Caco-2 (cell line): ENCODE results near the gene SPSB2. TPM values are rescaled to one million over a fixed set of nuclear protein-coding genes. Genes with fewer than 3 reads are reported as not detected.

ENCODE experiments used
- BruUV-seq: library from RNA; stranded (reverse); fragments of 400-500 nt; replicated peaks from 2 replicates; lab custom pipeline; 2021; lab: Mats Ljungman, UMichigan
- CTCF ChIA-PET: fragments of 300-600 bp; sonication (Branson Sonifier 250); formaldehyde crosslinking; loops from one replicate; lab custom pipeline; 2022; ENCODE audit warnings: antibody characterized with exemption; lab: Charles Lee
- POLR2A ChIA-PET: fragments of 300-600 bp; sonication (Branson Sonifier 250); formaldehyde crosslinking; loops from one replicate; lab custom pipeline; 2022; ENCODE audit warnings: antibody characterized with exemption; lab: Charles Lee
- DNase-seq, 2 experiments: peaks; one replicate each; pipeline versions ENCODE4 v3.0.0 to v3.0.0-alpha.2; 2020 to 2022
- H3K27me3 ChIP-seq: replicated peaks from 2 replicates; pipeline ENCODE4 v1.6.0; 2011; ENCODE audit warnings: low read length; ENCODE audit not compliant: control insufficient read depth, insufficient read depth
- H3K36me3 ChIP-seq: 2 replicates; pipeline ENCODE4 v1.5.1; 2011; ENCODE audit warnings: low read length; ENCODE audit not compliant: control insufficient read depth, insufficient read depth
- H3K4me1 ChIP-seq: fragments of 250-450 bp; sonication (Bioruptor Pico); 2 replicates; pipeline ENCODE4 v1.5.1; 2020; ENCODE audit warnings: mild to moderate bottlenecking
- H3K4me3 ChIP-seq: 2 replicates; pipeline ENCODE4 v1.5.1; 2011; ENCODE audit warnings: low read depth, mild to moderate bottlenecking, control low read depth, low read length
- H3K9me3 ChIP-seq: fragments of 250-450 bp; sonication (Bioruptor Pico); 2 replicates; pipeline ENCODE4 v1.5.1; 2020; ENCODE audit warnings: mild to moderate bottlenecking, moderate library complexity
- H3K27ac Mint-ChIP-seq: one replicate; pipeline ENCODE4 v1.8.0; 2022; ENCODE audit warnings: mixed read lengths; ENCODE audit not compliant: unreplicated experiment
- H3K27me3 Mint-ChIP-seq: one replicate; pipeline ENCODE4 v1.8.0; 2022; ENCODE audit warnings: mixed read lengths; ENCODE audit not compliant: insufficient read depth, unreplicated experiment
- H3K36me3 Mint-ChIP-seq: one replicate; pipeline ENCODE4 v1.8.0; 2022; ENCODE audit warnings: mild to moderate bottlenecking, mixed read lengths; ENCODE audit not compliant: insufficient read depth, unreplicated experiment
- H3K4me1 Mint-ChIP-seq: one replicate; pipeline ENCODE4 v1.8.0; 2022; ENCODE audit warnings: low read depth, mixed read lengths; ENCODE audit not compliant: unreplicated experiment
- H3K4me3 Mint-ChIP-seq: one replicate; pipeline ENCODE4 v1.8.0; 2022; ENCODE audit warnings: mild to moderate bottlenecking, moderate library complexity, mixed read lengths; ENCODE audit not compliant: unreplicated experiment
- H3K9me3 Mint-ChIP-seq: one replicate; pipeline ENCODE4 v1.8.0; 2022; ENCODE audit warnings: mixed read lengths; ENCODE audit not compliant: unreplicated experiment
- intact Hi-C: fragments of 100-400 bp; cut with micrococcal nuclease; formaldehyde crosslinking; loops from one replicate; pipeline ENCODE4 v1.10.0; 2022; ENCODE audit not compliant: unreplicated experiment
- total RNA-seq: library from RNA; stranded (reverse); gene quantifications from 2 replicates; pipeline ENCODE4 v1.2.3, GENCODE V29; 2022
- TF ChIP-seq, protein P1 (sequence below), 2 experiments: fragments of 200-600 bp in 1 of 2; IDR thresholded peaks; 1 replicate in 1 of 2; 2 replicates in 1 of 2; pipeline versions ENCODE4 v1.5.1 to v1.8.0; 2011 to 2022; ENCODE audit warnings: antibody characterized with exemption in 1 of 2, control low read depth in 1 of 2, inconsistent platforms in 1 of 2, low read depth in 1 of 2, low read length in 1 of 2, mild to moderate bottlenecking in 1 of 2, moderate library complexity in 1 of 2; ENCODE audit not compliant: insufficient read depth in 1 of 2, severe bottlenecking in 1 of 2, unreplicated experiment in 1 of 2

The SPSB2 gene
- total RNA-seq, 1 experiment from 2014 or later, result 23.7 TPM

- Histone ChIP-seq H3K9me3 (no peaks in the 10 kb centered on the region), H3K27me3 (no peaks in the 10 kb centered on the region), H3K4me1 (peaks cover 13% of the 10 kb centered on the region), H3K4me3 (no peak overlapping the region), H3K36me3 (peaks cover 14% of the 10 kb centered on the region)
- ChIA-PET POLR2A (interaction anchor here (0.7 to 4.1 kb wide), 3 partner anchors 13 to 84 kb away, joined by 3 to 102 read pairs (median 51); partner anchors contain the start of genes SPSB2 and TPI1), CTCF (interaction anchor here (0.7 to 5.2 kb wide), 4 partner anchors 14 to 101 kb away, joined by 3 to 65 read pairs (median 40); partner anchors contain the start of genes MLF2 and SPSB2)
- no TSS peak for BruUV-seq
- no peaks in the 10 kb centered on the region for H3K27me3 Mint-ChIP-seq
- intact Hi-C loops, result no loop called here
- H3K4me3 Mint-ChIP-seq, result peak overlapping the region; percentile 94
- H3K4me1 Mint-ChIP-seq, result peaks cover 19% of the 10 kb centered on the region
- peaks cover 79% of the 10 kb centered on the region for H3K36me3 Mint-ChIP-seq
- TF ChIP-seq, protein P1, sequence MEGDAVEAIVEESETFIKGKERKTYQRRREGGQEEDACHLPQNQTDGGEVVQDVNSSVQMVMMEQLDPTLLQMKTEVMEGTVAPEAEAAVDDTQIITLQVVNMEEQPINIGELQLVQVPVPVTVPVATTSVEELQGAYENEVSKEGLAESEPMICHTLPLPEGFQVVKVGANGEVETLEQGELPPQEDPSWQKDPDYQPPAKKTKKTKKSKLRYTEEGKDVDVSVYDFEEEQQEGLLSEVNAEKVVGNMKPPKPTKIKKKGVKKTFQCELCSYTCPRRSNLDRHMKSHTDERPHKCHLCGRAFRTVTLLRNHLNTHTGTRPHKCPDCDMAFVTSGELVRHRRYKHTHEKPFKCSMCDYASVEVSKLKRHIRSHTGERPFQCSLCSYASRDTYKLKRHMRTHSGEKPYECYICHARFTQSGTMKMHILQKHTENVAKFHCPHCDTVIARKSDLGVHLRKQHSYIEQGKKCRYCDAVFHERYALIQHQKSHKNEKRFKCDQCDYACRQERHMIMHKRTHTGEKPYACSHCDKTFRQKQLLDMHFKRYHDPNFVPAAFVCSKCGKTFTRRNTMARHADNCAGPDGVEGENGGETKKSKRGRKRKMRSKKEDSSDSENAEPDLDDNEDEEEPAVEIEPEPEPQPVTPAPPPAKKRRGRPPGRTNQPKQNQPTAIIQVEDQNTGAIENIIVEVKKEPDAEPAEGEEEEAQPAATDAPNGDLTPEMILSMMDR (IDR thresholded peaks at IDR 0.05; ENCODE audit: insufficient read depth in 1 of 2, low read depth in 1 of 2, low read length in 1 of 2, severe bottlenecking in 1 of 2, unreplicated experiment in 1 of 2), result no peak
- no peak for DNase-seq
- H3K27ac Mint-ChIP-seq, result peak overlapping the region; percentile 95
- H3K9me3 Mint-ChIP-seq, result no peaks in the 10 kb centered on the region
Measured at GRCh38 chr12:6854036-6854435, 19.1 kb downstream of the SPSB2 start.

DNA sequence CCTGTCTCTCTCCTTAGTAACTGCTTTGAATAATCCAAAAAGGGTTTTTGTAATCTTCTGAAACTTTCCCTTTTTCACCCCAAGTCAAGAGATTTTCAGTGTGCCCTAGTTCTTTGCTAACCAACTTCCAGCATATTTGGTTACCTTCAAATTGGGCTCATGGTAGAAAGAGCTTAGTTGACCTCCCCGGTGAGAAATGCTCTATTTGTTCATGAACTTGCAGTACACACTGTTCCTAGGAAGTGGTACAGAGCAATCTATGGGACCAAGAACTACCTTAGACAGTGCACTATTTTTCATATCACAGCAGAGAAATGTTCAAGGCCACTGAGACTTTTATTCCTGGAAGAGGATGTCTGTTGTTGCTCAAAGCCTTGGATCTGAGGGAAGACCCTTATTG lies 19.5 kb downstream of the SPSB2 start:
- Histone ChIP-seq H3K4me3 (peak overlapping the region; percentile 69; the same call in 1 of the 2 replicates), H3K4me1 (peaks cover 13% of the 10 kb centered on the region), H3K27me3 (no peaks in the 10 kb centered on the region), H3K36me3 (peaks cover 16% of the 10 kb centered on the region), H3K9me3 (no peaks in the 10 kb centered on the region)
- Mint-ChIP-seq H3K9me3 (no peaks in the 10 kb centered on the region), H3K27ac (peak overlapping the region; percentile 95), H3K27me3 (no peaks in the 10 kb centered on the region), H3K4me3 (peak overlapping the region; percentile 94), H3K36me3 (peaks cover 79% of the 10 kb centered on the region), H3K4me1 (peaks cover 19% of the 10 kb centered on the region)
- intact Hi-C loops, result no loop called here
- DNase-seq, result no peak
- TF ChIP-seq, protein P1 (IDR thresholded peaks at IDR 0.05; ENCODE audit: insufficient read depth in 1 of 2, low read depth in 1 of 2, low read length in 1 of 2, severe bottlenecking in 1 of 2, unreplicated experiment in 1 of 2), result no peak
- BruUV-seq, result no TSS peak
- CTCF ChIA-PET, result interaction anchor here (0.5 to 5.2 kb wide), 4 partner anchors 16 to 239 kb away, joined by 3 to 65 read pairs (median 40); partner anchors contain the start of genes MLF2 and SPSB2
- POLR2A ChIA-PET, result interaction anchor here (2.8 to 4.1 kb wide), 4 partner anchors 11 to 130 kb away, joined by 28 to 102 read pairs (median 42); partner anchors contain the start of genes COPS7A, GNB3, SPSB2 and TPI1

DNA sequence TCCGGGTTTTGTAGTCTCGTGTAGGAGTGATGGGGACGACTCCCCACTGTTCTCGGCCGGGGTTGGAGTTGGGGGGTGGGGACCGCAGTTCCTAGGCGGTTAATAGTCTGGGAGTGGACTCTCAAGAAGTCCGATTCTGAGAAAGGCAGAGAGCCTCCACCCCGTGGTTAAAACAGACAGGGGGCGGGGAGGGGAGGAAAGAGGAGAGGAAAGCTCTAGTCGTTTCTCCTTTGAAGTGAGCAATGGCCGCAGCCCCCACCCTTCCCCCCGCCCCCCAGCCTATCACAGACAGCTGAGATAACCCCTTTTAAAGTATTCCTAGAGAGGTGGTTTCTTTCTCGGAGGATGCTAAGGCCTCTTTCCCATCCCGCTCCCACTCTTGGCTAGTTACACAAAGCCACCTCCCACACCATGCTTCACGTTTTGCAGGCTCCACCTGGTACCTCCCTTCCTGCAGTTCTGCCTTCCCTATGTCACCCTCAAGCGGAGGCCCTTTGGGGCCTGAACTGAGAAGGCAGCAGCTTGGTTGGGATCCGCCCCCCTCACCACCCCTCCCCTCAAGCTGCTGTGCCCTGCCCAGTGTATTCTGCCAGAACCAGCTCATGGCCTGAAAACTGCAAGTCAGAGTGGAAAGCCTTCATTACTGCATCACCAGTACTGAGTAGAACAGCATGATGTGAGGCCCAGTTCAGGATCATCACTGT lies 20.3 kb downstream of the SPSB2 start:
- intact Hi-C loops, result loop anchor here (1.0 kb wide), 3 partner anchors 16 to 190 kb away; partner anchors contain the start of genes ING4 and MLF2
- POLR2A ChIA-PET, result interaction anchor here (0.5 to 4.1 kb wide), 21 partner anchors 10 to 529 kb away, joined by 3 to 102 read pairs (median 8); partner anchors contain the start of genes C12orf57, COPS7A, GAPDH and GNB3
- Mint-ChIP-seq H3K36me3 (peaks cover 77% of the 10 kb centered on the region), H3K27me3 (no peaks in the 10 kb centered on the region), H3K27ac (peak overlapping the region; percentile 95), H3K9me3 (no peaks in the 10 kb centered on the region), H3K4me1 (peaks cover 19% of the 10 kb centered on the region), H3K4me3 (peak overlapping the region; percentile 94)
- peaks cover 13% of the 10 kb centered on the region for H3K4me1 ChIP-seq
- H3K36me3 ChIP-seq, result peaks cover 14% of the 10 kb centered on the region
- BruUV-seq, result no TSS peak
- H3K4me3 ChIP-seq, result peak overlapping the region; percentile 69
- no peaks in the 10 kb centered on the region for H3K9me3 ChIP-seq
- no peaks in the 10 kb centered on the region for H3K27me3 ChIP-seq
- peak in 1 of 2 experiments; percentile 61 for DNase-seq
- TF ChIP-seq, protein P1 (IDR thresholded peaks at IDR 0.05; ENCODE audit: insufficient read depth in 1 of 2, low read depth in 1 of 2, low read length in 1 of 2, severe bottlenecking in 1 of 2, unreplicated experiment in 1 of 2), result no peak
- CTCF ChIA-PET, result interaction anchor here (0.5 to 5.2 kb wide), 19 partner anchors 8 to 238 kb away, joined by 3 to 65 read pairs (median 8); partner anchors contain the start of genes COPS7A, MLF2, P3H3 and PTMS
